HK-2 (cell line): Measurements from ENCODE around the gene KRTAP10-6.
"Not testable (repeated sequence)": the region's sequence is repeated elsewhere in the genome, so short reads cannot be mapped to it uniquely, and the experiment has no call there.

Experiments
- DNase-seq: peaks from one replicate; pipeline ENCODE4 v3.0.0-alpha.2; 2018; ENCODE audit not compliant: unreplicated experiment

Gene KRTAP10-6

GRCh38 chr21:44599264-44600029, 7.1 kb upstream of the KRTAP10-6 start:
- no peak for DNase-seq

GRCh38 chr21:44598061-44598460, 5.8 kb upstream of the KRTAP10-6 start:
- DNase-seq: no peak

- DNase-seq: peak; percentile 30
Observed at GRCh38 chr21:44596068-44596725, 3.9 kb upstream of the KRTAP10-6 start.

GRCh38 chr21:44595524-44595923, 3.2 kb upstream of the KRTAP10-6 start:
- no peak for DNase-seq

GRCh38 chr21:44594406-44594916, 2.2 kb upstream of the KRTAP10-6 start:
- DNase-seq: no peak

- DNase-seq: no peak
Observed at GRCh38 chr21:44593598-44594405, 1.5 kb upstream of the KRTAP10-6 start.

- not testable (repeated sequence) for DNase-seq
Observed at GRCh38 chr21:44591801-44592130, 539 bp downstream of the KRTAP10-6 start.

- DNase-seq: not testable (repeated sequence)
Observed at GRCh38 chr21:44590897-44591800, 1.2 kb downstream of the KRTAP10-6 start.

- no peak for DNase-seq
Observed at GRCh38 chr21:44590311-44590721, 2.0 kb downstream of the KRTAP10-6 start.

- DNase-seq: no peak
Observed at GRCh38 chr21:44589586-44590305, 2.6 kb downstream of the KRTAP10-6 start.

- DNase-seq: no peak
Observed at GRCh38 chr21:44589094-44589493, 3.2 kb downstream of the KRTAP10-6 start.

- DNase-seq: no peak
Observed at GRCh38 chr21:44585892-44586291, 6.4 kb downstream of the KRTAP10-6 start.

GRCh38 chr21:44583800-44584147, 8.5 kb downstream of the KRTAP10-6 start:
- DNase-seq: no peak

GRCh38 chr21:44583089-44583799, 9.1 kb downstream of the KRTAP10-6 start:
- no peak for DNase-seq

GRCh38 chr21:44582055-44582454, 10.2 kb downstream of the KRTAP10-6 start:
- DNase-seq: no peak

- DNase-seq: no peak
Observed at GRCh38 chr21:44581158-44581557, 11.1 kb downstream of the KRTAP10-6 start.

GRCh38 chr21:44580231-44580821, 12.0 kb downstream of the KRTAP10-6 start, which contains the start of gene KRTAP10-5:
Gene KRTAP10-5, minus strand, starts transcription at chr21:44580604. Its CDS starts 26 bp downstream, at chr21:44580578.
- not testable (repeated sequence) for DNase-seq

- no peak for DNase-seq
Observed at GRCh38 chr21:44579833-44580144, 12.5 kb downstream of the KRTAP10-6 start.

GRCh38 chr21:44579056-44579832, 13.1 kb downstream of the KRTAP10-6 start:
- no peak for DNase-seq
